C4-2B (cell line): ENCODE data around the gene CCSER1.
"Not testable (repeated sequence)": the region's sequence is repeated elsewhere in the genome, so short reads cannot be mapped to it uniquely, and the experiment has no call there.

ENCODE experiments used
- H3K27ac ChIP-seq: fragments of 450-650 bp; 2 replicates; pipeline ENCODE4 v1.5.1; 2017
- ZFX ChIP-seq: fragments of 450-650 bp; IDR thresholded peaks from 2 replicates; pipeline ENCODE4 v1.6.1; 2017
- TF ChIP-seq, protein P1 (sequence below): fragments of 450-650 bp; conservative IDR thresholded peaks from 2 replicates; pipeline ENCODE4 v1.5.1; 2017; ENCODE audit warnings: mild to moderate bottlenecking

Gene CCSER1

DNA sequence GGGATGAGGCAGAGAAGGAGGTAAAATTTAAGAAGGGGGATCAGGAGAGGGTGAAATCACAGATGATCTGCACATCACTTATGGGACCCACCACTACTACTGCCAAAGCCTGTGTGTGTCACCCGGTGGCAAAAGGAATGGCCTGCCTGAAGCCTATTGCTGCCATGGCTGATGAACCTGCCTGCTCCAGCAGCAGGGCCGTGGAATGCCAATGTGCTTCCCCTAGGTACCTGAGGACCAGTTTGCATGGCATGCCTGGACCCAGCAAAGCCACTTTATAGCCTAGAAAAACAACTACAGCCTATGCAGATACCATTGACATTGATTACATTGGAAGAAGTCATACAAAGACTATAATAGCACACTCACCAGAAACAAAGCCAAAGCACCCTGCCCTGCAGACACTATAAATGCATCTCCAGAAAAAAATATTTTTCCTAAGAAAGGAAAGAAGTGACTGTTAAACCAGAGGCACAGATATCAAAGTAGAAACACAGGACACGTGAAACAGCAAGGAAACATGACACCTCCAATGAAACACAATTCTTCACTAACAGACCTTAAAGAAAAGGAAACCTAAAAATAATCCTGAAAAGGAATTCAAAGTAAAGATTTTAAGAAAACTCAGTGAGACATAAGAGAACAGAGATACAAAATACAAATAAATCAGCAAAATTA, 1495.9 kb downstream of the CCSER1 start:
- TF ChIP-seq, protein P1, sequence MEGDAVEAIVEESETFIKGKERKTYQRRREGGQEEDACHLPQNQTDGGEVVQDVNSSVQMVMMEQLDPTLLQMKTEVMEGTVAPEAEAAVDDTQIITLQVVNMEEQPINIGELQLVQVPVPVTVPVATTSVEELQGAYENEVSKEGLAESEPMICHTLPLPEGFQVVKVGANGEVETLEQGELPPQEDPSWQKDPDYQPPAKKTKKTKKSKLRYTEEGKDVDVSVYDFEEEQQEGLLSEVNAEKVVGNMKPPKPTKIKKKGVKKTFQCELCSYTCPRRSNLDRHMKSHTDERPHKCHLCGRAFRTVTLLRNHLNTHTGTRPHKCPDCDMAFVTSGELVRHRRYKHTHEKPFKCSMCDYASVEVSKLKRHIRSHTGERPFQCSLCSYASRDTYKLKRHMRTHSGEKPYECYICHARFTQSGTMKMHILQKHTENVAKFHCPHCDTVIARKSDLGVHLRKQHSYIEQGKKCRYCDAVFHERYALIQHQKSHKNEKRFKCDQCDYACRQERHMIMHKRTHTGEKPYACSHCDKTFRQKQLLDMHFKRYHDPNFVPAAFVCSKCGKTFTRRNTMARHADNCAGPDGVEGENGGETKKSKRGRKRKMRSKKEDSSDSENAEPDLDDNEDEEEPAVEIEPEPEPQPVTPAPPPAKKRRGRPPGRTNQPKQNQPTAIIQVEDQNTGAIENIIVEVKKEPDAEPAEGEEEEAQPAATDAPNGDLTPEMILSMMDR: no peak
- TF ChIP-seq ZFX: no peak
- no peak overlapping the region for H3K27ac ChIP-seq

- H3K27ac ChIP-seq: not testable (repeated sequence)
These were observed 1496.4 kb downstream of the CCSER1 start for GRCh38 chr4:91623603-91623967.

- TF ChIP-seq, protein P1: no peak
- no peak for TF ChIP-seq ZFX
- H3K27ac ChIP-seq: no peak overlapping the region
These were observed 1502.9 kb downstream of the CCSER1 start for GRCh38 chr4:91630054-91630453.

DNA sequence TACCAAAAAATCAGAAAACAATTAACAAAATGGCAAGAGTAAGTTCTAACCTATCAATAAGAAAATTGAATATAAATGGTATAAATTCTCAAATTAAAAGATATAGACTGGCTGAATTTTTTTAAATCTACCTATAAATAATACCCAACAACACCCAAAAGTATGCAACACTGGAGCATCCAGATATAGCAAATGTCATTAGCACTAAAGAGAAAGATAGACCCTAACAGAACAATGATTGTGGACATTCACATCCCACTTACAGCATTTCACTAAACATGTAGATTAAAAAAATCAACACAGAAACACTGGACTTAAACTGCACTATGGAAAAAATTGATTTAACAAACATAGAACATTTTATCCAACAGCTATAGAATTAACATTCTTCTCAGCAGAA, 1503.6 kb downstream of the CCSER1 start:
- no peak for TF ChIP-seq ZFX
- TF ChIP-seq, protein P1: no peak

DNA sequence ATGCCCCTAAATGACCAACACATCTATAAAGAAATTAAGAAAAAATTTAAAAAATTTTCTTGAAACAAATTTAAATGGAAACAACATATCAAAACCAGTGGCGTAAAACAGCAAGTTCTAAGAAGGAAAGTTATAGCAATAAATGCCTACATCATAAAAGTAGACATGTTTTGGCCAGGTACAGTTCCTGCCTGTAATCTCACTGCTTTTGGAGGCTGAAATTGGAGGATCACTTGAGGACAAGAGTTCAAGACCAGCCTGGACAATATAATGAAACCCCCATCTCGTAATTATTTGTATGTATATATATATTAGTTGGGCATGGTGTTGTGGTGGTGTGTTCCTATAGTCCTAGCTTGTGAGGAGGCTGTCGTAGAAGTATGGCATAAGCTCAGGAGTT, 1504.1 kb downstream of the CCSER1 start:
- TF ChIP-seq ZFX: no peak
- TF ChIP-seq, protein P1: no peak
- no peak overlapping the region for H3K27ac ChIP-seq

More for the DNA sequence above, 1503.6 kb downstream of the CCSER1 start:
- H3K27ac ChIP-seq: no peak overlapping the region

DNA sequence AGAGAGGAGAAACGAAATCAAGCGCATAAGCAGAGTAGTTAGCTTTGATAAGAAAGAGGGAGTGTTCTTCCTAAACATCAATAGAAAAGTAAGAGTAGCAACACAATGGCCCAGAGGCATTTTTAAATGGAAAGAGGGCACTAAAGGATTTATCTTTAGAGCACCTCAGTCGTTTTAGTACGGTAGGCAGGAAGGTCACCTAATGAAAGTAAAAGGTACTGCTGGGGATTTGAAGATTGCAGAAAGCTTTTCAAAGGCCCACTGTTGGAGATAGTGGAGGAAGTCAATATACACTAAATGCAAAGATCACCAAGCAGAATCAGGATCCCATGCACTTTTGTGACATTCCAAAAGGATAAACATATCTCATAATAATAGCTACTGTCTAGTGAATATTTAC, 1508.9 kb downstream of the CCSER1 start:
- no peak overlapping the region for H3K27ac ChIP-seq
- TF ChIP-seq ZFX: no peak
- TF ChIP-seq, protein P1: no peak
